Liver (tissue), 9 donors: Measurements from ENCODE around the gene ITGBL1. TPM values are rescaled to one million over a fixed set of nuclear protein-coding genes. Genes with fewer than 3 reads are reported as not detected.

Experiments used
- DNase-seq: peaks from one replicate; pipeline ENCODE4 v3.0.0-alpha.2; 2017; ENCODE audit warnings: low spot score
- H3K27ac ChIP-seq, 2 donors: one replicate each; pipeline ENCODE4 v1.7.0; 2013; ENCODE audit warnings: inconsistent platforms in 2 of 2, low read length in 2 of 2, control low read depth in 1 of 2, low read depth in 1 of 2, mild to moderate bottlenecking in 1 of 2
- H3K27me3 ChIP-seq, 4 donors: one replicate each; pipeline versions ENCODE4 v1.6.1 to v1.7.0; 2013; ENCODE audit warnings: low read length in 3 of 4, inconsistent platforms in 1 of 4, mild to moderate bottlenecking in 1 of 4, moderate library complexity in 1 of 4; ENCODE audit not compliant: control insufficient read depth in 4 of 4, insufficient read depth in 4 of 4
- H3K36me3 ChIP-seq, 4 donors: one replicate each; pipeline versions ENCODE4 v1.6.1 to v1.7.0; 2013; ENCODE audit warnings: low read length in 3 of 4, mild to moderate bottlenecking in 3 of 4, low read depth in 1 of 4, moderate library complexity in 1 of 4; ENCODE audit not compliant: control insufficient read depth in 4 of 4, insufficient read depth in 3 of 4
- H3K4me1 ChIP-seq, 4 donors: one replicate each; pipeline versions ENCODE4 v1.6.1 to v1.7.0; 2013; ENCODE audit warnings: low read length in 3 of 4, mild to moderate bottlenecking in 3 of 4, moderate library complexity in 1 of 4; ENCODE audit not compliant: control insufficient read depth in 4 of 4, insufficient read depth in 4 of 4
- H3K4me3 ChIP-seq, 3 donors: one replicate each; pipeline versions ENCODE4 v1.6.1 to v1.7.0; 2013; ENCODE audit warnings: low read length in 3 of 3, control low read depth in 1 of 3, low read depth in 1 of 3, mild to moderate bottlenecking in 1 of 3
- H3K9ac ChIP-seq, 2 donors: one replicate each; pipeline ENCODE4 v1.7.0; 2013; ENCODE audit warnings: low read length in 2 of 2, mild to moderate bottlenecking in 2 of 2, moderate library complexity in 2 of 2, control low read depth in 1 of 2, low read depth in 1 of 2
- H3K9me3 ChIP-seq, 4 donors: one replicate each; pipeline versions ENCODE4 v1.6.1 to v1.7.0; 2013; ENCODE audit warnings: low read length in 3 of 4; ENCODE audit not compliant: control insufficient read depth in 4 of 4
- EGR1 ChIP-seq, 2 donors: IDR thresholded peaks; 2 replicates each; pipeline ENCODE4 v1.6.1; 2016 to 2018; ENCODE audit warnings: antibody characterized with exemption in 2 of 2, low read depth in 2 of 2
- FOXA1 ChIP-seq: IDR thresholded peaks from 2 replicates; pipeline ENCODE4 v1.6.1; 2016; ENCODE audit warnings: antibody characterized with exemption
- FOXA2 ChIP-seq: IDR thresholded peaks from 2 replicates; pipeline ENCODE4 v1.6.1; 2016; ENCODE audit warnings: antibody characterized with exemption
- GABPA ChIP-seq, 2 donors: IDR thresholded peaks in 1 of 2; conservative IDR thresholded peaks in 1 of 2; 2 replicates each; pipeline ENCODE4 v1.6.1; 2016; ENCODE audit warnings: antibody characterized with exemption in 2 of 2, mild to moderate bottlenecking in 1 of 2, moderate library complexity in 1 of 2
- HNF4A ChIP-seq, 2 donors: conservative IDR thresholded peaks; 2 replicates each; pipeline ENCODE4 v1.6.1; 2016; ENCODE audit warnings: antibody characterized with exemption in 2 of 2, mild to moderate bottlenecking in 2 of 2
- HNF4G ChIP-seq: IDR thresholded peaks from 2 replicates; pipeline ENCODE4 v1.6.1; 2016; ENCODE audit warnings: antibody characterized with exemption
- JUND ChIP-seq, 2 donors: IDR thresholded peaks; 2 replicates each; pipeline ENCODE4 v1.6.1; 2016; ENCODE audit warnings: antibody characterized with exemption in 2 of 2
- NR2F2 ChIP-seq: IDR thresholded peaks from 2 replicates; pipeline ENCODE4 v1.6.1; 2016; ENCODE audit warnings: antibody characterized with exemption
- RAD21 ChIP-seq, 2 donors: IDR thresholded peaks; 2 replicates each; pipeline ENCODE4 v1.6.1; 2016; ENCODE audit warnings: antibody characterized with exemption in 2 of 2, mild to moderate bottlenecking in 2 of 2
- RXRA ChIP-seq, 2 donors: IDR thresholded peaks; 2 replicates each; pipeline ENCODE4 v1.6.1; 2017 to 2018; ENCODE audit warnings: antibody characterized with exemption in 2 of 2, mild to moderate bottlenecking in 1 of 2
- SP1 ChIP-seq: IDR thresholded peaks from 2 replicates; pipeline ENCODE4 v1.6.1; 2018; ENCODE audit warnings: antibody characterized with exemption, mild to moderate bottlenecking
- TAF1 ChIP-seq: conservative IDR thresholded peaks from 2 replicates; pipeline ENCODE4 v1.6.1; 2016; ENCODE audit warnings: antibody characterized with exemption, mild to moderate bottlenecking
- YY1 ChIP-seq: IDR thresholded peaks from 2 replicates; pipeline ENCODE4 v1.6.1; 2016; ENCODE audit warnings: antibody characterized with exemption, mild to moderate bottlenecking
- WGBS: extraction: QIAGEN DNeasy Blood & Tissue Kit; methylation state at CpG from one replicate; pipeline ENCODE4 v1.1.7; 2013; 5-methylcytosine and 5-hydroxymethylcytosine counted together
- polyA plus RNA-seq, 2 donors: library from polyadenylated mRNA; stranded (reverse) in 1 of 2; unstranded in 1 of 2; fragments of 200-250 nt in 1 of 2; fragments of >200 nt in 1 of 2; fragmentation: Nextera tagmentation in 1 of 2; extraction: Ambion mirVana in 1 of 2; gene quantifications; one replicate each; pipeline versions ENCODE4 v1.2.1 to v1.2.3, GENCODE V29; 2013 to 2015
- total RNA-seq, 2 donors: library from RNA; depleted of rRNA; stranded (reverse); fragments of >200 nt; gene quantifications; one replicate each; pipeline ENCODE4 v1.2.3, GENCODE V29; 2014
- TF ChIP-seq, protein P1 (sequence below): IDR thresholded peaks from 2 replicates; pipeline ENCODE4 v1.6.1; 2016; ENCODE audit warnings: antibody characterized with exemption
- TF ChIP-seq, protein P2 (sequence below): IDR thresholded peaks from 2 replicates; pipeline ENCODE4 v1.6.1; 2016; ENCODE audit warnings: antibody characterized with exemption
- TF ChIP-seq, protein P3 (sequence below): IDR thresholded peaks from 2 replicates; pipeline ENCODE4 v1.6.1; 2016; ENCODE audit warnings: antibody characterized with exemption
- TF ChIP-seq, protein P4 (sequence below): fragments of 150-350 bp; IDR thresholded peaks from 2 replicates; pipeline ENCODE4 v1.5.1; 2017; ENCODE audit warnings: improper control_type of control experiment, low read depth, low read length; ENCODE audit not compliant: missing input control
- TF ChIP-seq, protein P5 (sequence below): IDR thresholded peaks from 2 replicates; pipeline ENCODE4 v1.6.1; 2016; ENCODE audit warnings: antibody characterized with exemption, mild to moderate bottlenecking
- donor health status: healthy.
- donor health status: healthy.
- donor health status: healthy.
- donor health status: healthy.
- donor health status: healthy.

ITGBL1 gene
- total and polyA plus RNA-seq, 4 donors: 0.28 to 2.2 (median 1.2) TPM

DNA sequence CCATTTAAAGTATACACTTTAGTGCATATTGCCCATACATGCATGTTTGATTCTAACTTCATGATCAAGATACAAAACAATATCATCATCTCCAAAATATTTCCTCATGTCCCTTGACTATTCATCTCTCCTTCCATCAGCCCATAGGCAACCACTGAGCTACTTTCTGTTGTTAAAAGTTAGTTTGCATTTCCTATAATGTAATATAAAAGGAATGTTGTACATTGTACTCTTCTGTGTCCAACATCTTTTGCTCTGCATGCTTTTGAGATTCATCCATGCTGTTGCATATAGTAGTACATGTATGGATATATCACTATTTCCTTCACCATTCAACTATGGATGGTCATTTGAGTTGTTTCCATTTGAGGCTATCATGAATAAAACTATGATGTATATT, 74.7 kb downstream of the ITGBL1 start:
- no peaks in the 10 kb centered on the region for H3K36me3 ChIP-seq
- TF ChIP-seq, protein P1, sequence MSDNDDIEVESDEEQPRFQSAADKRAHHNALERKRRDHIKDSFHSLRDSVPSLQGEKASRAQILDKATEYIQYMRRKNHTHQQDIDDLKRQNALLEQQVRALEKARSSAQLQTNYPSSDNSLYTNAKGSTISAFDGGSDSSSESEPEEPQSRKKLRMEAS: no peak
- no peak for TF ChIP-seq TAF1
- no peak for TF ChIP-seq HNF4A (conservative IDR thresholded peaks at IDR 0.05)
- TF ChIP-seq FOXA2: no peak
- no peak for TF ChIP-seq FOXA1
- TF ChIP-seq SP1: no peak
- TF ChIP-seq EGR1 (IDR thresholded peaks at IDR 0.05; ENCODE audit: low read depth in 2 of 2): no peak
- TF ChIP-seq, protein P2, sequence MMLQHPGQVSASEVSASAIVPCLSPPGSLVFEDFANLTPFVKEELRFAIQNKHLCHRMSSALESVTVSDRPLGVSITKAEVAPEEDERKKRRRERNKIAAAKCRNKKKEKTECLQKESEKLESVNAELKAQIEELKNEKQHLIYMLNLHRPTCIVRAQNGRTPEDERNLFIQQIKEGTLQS: no peak
- no peak for TF ChIP-seq GABPA (IDR thresholded peaks at IDR 0.05 in 1 of 2, conservative IDR thresholded peaks at IDR 0.05 in 1 of 2)
- TF ChIP-seq, protein P3, sequence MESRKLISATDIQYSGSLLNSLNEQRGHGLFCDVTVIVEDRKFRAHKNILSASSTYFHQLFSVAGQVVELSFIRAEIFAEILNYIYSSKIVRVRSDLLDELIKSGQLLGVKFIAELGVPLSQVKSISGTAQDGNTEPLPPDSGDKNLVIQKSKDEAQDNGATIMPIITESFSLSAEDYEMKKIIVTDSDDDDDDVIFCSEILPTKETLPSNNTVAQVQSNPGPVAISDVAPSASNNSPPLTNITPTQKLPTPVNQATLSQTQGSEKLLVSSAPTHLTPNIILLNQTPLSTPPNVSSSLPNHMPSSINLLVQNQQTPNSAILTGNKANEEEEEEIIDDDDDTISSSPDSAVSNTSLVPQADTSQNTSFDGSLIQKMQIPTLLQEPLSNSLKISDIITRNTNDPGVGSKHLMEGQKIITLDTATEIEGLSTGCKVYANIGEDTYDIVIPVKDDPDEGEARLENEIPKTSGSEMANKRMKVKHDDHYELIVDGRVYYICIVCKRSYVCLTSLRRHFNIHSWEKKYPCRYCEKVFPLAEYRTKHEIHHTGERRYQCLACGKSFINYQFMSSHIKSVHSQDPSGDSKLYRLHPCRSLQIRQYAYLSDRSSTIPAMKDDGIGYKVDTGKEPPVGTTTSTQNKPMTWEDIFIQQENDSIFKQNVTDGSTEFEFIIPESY: no peak
- H3K9ac ChIP-seq: no peak overlapping the region
- H3K4me3 ChIP-seq: no peak overlapping the region
- H3K4me1 ChIP-seq: no peaks in the 10 kb centered on the region
- no peak overlapping the region for H3K27ac ChIP-seq
- H3K27me3 ChIP-seq: no peaks in the 10 kb centered on the region
- no peak for DNase-seq
- H3K9me3 ChIP-seq: no peaks in the 10 kb centered on the region

DNA sequence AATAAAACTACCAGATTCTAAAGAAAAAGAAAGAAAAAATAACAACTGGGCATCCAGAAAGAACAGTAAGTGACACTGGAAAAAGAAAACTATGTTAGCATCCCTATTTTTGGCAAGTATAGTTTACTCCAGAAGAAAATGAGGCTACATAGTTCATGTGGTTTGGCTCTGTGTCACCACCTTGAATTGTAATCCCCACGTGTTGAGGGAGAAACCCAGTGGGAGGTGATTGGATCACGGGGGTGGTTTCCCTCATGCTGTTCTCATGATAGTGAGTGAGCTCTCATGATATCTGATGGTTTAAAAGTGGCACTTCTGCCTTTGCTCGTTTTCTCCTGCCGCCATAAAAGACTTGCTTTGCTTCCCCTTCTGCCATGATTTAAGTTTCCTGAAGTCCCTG, 76.9 kb downstream of the ITGBL1 start:
- Histone ChIP-seq H3K4me3 (no peak overlapping the region), H3K9ac (no peak overlapping the region), H3K27me3 (no peaks in the 10 kb centered on the region), H3K27ac (no peak overlapping the region), H3K9me3 (no peaks in the 10 kb centered on the region), H3K4me1 (no peaks in the 10 kb centered on the region), H3K36me3 (no peaks in the 10 kb centered on the region)
- WGBS: 44% methylated on average over 4 of the region's 4 CpGs
- no peak for TF ChIP-seq FOXA2
- TF ChIP-seq SP1: no peak
- TF ChIP-seq, protein P4, sequence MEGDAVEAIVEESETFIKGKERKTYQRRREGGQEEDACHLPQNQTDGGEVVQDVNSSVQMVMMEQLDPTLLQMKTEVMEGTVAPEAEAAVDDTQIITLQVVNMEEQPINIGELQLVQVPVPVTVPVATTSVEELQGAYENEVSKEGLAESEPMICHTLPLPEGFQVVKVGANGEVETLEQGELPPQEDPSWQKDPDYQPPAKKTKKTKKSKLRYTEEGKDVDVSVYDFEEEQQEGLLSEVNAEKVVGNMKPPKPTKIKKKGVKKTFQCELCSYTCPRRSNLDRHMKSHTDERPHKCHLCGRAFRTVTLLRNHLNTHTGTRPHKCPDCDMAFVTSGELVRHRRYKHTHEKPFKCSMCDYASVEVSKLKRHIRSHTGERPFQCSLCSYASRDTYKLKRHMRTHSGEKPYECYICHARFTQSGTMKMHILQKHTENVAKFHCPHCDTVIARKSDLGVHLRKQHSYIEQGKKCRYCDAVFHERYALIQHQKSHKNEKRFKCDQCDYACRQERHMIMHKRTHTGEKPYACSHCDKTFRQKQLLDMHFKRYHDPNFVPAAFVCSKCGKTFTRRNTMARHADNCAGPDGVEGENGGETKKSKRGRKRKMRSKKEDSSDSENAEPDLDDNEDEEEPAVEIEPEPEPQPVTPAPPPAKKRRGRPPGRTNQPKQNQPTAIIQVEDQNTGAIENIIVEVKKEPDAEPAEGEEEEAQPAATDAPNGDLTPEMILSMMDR: no peak
- TF ChIP-seq, protein P5, sequence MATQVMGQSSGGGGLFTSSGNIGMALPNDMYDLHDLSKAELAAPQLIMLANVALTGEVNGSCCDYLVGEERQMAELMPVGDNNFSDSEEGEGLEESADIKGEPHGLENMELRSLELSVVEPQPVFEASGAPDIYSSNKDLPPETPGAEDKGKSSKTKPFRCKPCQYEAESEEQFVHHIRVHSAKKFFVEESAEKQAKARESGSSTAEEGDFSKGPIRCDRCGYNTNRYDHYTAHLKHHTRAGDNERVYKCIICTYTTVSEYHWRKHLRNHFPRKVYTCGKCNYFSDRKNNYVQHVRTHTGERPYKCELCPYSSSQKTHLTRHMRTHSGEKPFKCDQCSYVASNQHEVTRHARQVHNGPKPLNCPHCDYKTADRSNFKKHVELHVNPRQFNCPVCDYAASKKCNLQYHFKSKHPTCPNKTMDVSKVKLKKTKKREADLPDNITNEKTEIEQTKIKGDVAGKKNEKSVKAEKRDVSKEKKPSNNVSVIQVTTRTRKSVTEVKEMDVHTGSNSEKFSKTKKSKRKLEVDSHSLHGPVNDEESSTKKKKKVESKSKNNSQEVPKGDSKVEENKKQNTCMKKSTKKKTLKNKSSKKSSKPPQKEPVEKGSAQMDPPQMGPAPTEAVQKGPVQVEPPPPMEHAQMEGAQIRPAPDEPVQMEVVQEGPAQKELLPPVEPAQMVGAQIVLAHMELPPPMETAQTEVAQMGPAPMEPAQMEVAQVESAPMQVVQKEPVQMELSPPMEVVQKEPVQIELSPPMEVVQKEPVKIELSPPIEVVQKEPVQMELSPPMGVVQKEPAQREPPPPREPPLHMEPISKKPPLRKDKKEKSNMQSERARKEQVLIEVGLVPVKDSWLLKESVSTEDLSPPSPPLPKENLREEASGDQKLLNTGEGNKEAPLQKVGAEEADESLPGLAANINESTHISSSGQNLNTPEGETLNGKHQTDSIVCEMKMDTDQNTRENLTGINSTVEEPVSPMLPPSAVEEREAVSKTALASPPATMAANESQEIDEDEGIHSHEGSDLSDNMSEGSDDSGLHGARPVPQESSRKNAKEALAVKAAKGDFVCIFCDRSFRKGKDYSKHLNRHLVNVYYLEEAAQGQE: no peak
- TF ChIP-seq, protein P2: no peak
- TF ChIP-seq HNF4G: no peak
- no peak for TF ChIP-seq YY1
- no peak for TF ChIP-seq RAD21 (IDR thresholded peaks at IDR 0.05)
- no peak for TF ChIP-seq RXRA (IDR thresholded peaks at IDR 0.05)
- TF ChIP-seq, protein P1: no peak
- no peak for TF ChIP-seq GABPA (IDR thresholded peaks at IDR 0.05 in 1 of 2, conservative IDR thresholded peaks at IDR 0.05 in 1 of 2)
- no peak for TF ChIP-seq NR2F2
- TF ChIP-seq EGR1 (IDR thresholded peaks at IDR 0.05; ENCODE audit: low read depth in 2 of 2): no peak
- TF ChIP-seq TAF1: no peak
- TF ChIP-seq, protein P3: no peak
- TF ChIP-seq JUND (IDR thresholded peaks at IDR 0.05): no peak
- no peak for TF ChIP-seq HNF4A (conservative IDR thresholded peaks at IDR 0.05)
- no peak for DNase-seq
